ENCODE data around the gene GPR180.

GPR180 gene

GRCh38 chr13:94683409-94683808, 81.8 kb downstream of the GPR180 start:
- no peak for FAIRE-seq

More at GRCh38 chr13:94683409-94683808, 81.8 kb downstream of the GPR180 start:
- DNase-seq (ENCODE audit: insufficient read length, low spot score), result no peak

All from HTR-8/SVneo (cell line).